Smooth muscle cell (in vitro differentiated cells): ENCODE measurements around the gene PODNL1. TPM values are rescaled to one million over a fixed set of nuclear protein-coding genes. Genes with fewer than 3 reads are reported as not detected.
"Not testable (repeated sequence)": the region's sequence is repeated elsewhere in the genome, so short reads cannot be mapped to it uniquely, and the experiment has no call there.

Experiments
- DNase-seq: peaks from one replicate; lab custom pipeline; 2025; ENCODE audit not compliant: unreplicated experiment; lab: John Stamatoyannopoulos, UW
- H2AFZ ChIP-seq: fragments of 200-600 bp; sonication (generic); 2 replicates; pipeline ENCODE4 v1.6.0; 2016; ENCODE audit warnings: antibody characterized with exemption, low read depth, mild to moderate bottlenecking
- H3F3A ChIP-seq: fragments of 200-600 bp; sonication (generic); 2 replicates; pipeline ENCODE4 v1.6.0; 2017; ENCODE audit warnings: antibody characterized with exemption, low read depth
- H3K27ac ChIP-seq: fragments of 200-600 bp; sonication (generic); 2 replicates; pipeline ENCODE4 v1.5.1; 2016; ENCODE audit warnings: low read depth, mild to moderate bottlenecking
- H3K27me3 ChIP-seq: fragments of 200-600 bp; sonication (generic); 2 replicates; pipeline ENCODE4 v1.6.1; 2016; ENCODE audit warnings: low read depth, mild to moderate bottlenecking
- H3K36me3 ChIP-seq: fragments of 200-600 bp; sonication (generic); 2 replicates; pipeline ENCODE4 v1.5.1; 2016; ENCODE audit warnings: low read depth
- H3K4me1 ChIP-seq: fragments of 200-600 bp; sonication (generic); 2 replicates; pipeline ENCODE4 v1.5.1; 2016; ENCODE audit warnings: low read depth
- H3K4me2 ChIP-seq: fragments of 200-600 bp; sonication (generic); 2 replicates; pipeline ENCODE4 v1.6.0; 2016; ENCODE audit warnings: mild to moderate bottlenecking
- H3K4me3 ChIP-seq: fragments of 200-600 bp; sonication (generic); 2 replicates; pipeline ENCODE4 v1.5.1; 2016; ENCODE audit warnings: mild to moderate bottlenecking
- H3K79me2 ChIP-seq: fragments of 200-600 bp; sonication (generic); 2 replicates; pipeline ENCODE4 v1.6.0; 2016; ENCODE audit warnings: low read depth, mild to moderate bottlenecking
- H3K9ac ChIP-seq: fragments of 200-600 bp; sonication (generic); 2 replicates; pipeline ENCODE4 v1.6.0; 2016; ENCODE audit warnings: low read depth
- H3K9me3 ChIP-seq: fragments of 200-600 bp; sonication (generic); replicated peaks from 2 replicates; pipeline ENCODE4 v1.5.1; 2016; ENCODE audit warnings: low read depth
- H4K20me1 ChIP-seq: fragments of 200-600 bp; sonication (generic); 2 replicates; pipeline ENCODE4 v1.6.0; 2016; ENCODE audit warnings: low read depth
- WGBS: methylation state at CpG from one replicate; pipeline ENCODE4 v1.1.7; 2016; ENCODE audit warnings: low lambda C conversion rate; 5-methylcytosine and 5-hydroxymethylcytosine counted together
- polyA plus RNA-seq: library from polyadenylated mRNA; unstranded; fragments of >200 nt; fragmentation: Nextera tagmentation; extraction: Ambion mirVana; gene quantifications from 2 replicates; pipeline ENCODE4 v1.2.1, GENCODE V29; 2016
- total RNA-seq: library from RNA; depleted of rRNA; stranded (reverse); fragments of >200 nt; gene quantifications from 2 replicates; pipeline ENCODE4 v1.2.3, GENCODE V29; 2014
- TF ChIP-seq, protein P1 (sequence below): fragments of 200-600 bp; sonication (generic); IDR thresholded peaks from 2 replicates; pipeline ENCODE4 v1.5.1; 2017; ENCODE audit warnings: borderline replicate concordance, mild to moderate bottlenecking, antibody characterized with exemption; ENCODE audit not compliant: insufficient read depth, poor library complexity, severe bottlenecking

PODNL1 gene
- total and polyA plus RNA-seq, 2 experiments from 2014 or later, result 8.9 to 53.9 TPM

DNA sequence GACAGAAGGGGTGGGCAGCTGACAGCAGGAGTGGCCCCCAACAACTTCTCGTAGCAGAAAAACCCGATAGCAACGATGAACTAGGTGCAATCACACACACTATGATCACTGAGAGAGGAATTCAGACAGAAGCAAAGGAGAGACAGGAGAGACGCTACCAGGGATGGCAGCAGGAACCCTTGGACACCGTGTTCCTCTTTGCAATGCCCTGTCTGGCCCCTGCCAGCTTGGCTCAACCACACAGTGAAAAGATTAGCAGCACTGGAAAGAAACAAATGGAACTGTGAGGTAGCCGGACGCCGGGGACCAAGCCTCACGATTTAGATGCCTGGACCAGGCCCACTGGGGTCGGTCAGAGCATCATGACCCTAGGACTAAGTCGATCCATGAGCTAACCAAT lies 37.7 kb upstream of the PODNL1 start:
- Histone ChIP-seq H3K4me1 (peaks cover 6% of the 10 kb centered on the region), H3K4me2 (no peak overlapping the region), H3K9me3 (no peaks in the 10 kb centered on the region), H4K20me1 (no peaks in the 10 kb centered on the region), H3K27me3 (no peaks in the 10 kb centered on the region), H3K27ac (no peak overlapping the region), H3K9ac (no peak overlapping the region), H3K79me2 (no peaks in the 10 kb centered on the region), H3F3A (no peaks in the 10 kb centered on the region), H3K36me3 (no peaks in the 10 kb centered on the region), H2AFZ (no peak overlapping the region), H3K4me3 (no peak overlapping the region)
- no peak for DNase-seq
- TF ChIP-seq, protein P1, sequence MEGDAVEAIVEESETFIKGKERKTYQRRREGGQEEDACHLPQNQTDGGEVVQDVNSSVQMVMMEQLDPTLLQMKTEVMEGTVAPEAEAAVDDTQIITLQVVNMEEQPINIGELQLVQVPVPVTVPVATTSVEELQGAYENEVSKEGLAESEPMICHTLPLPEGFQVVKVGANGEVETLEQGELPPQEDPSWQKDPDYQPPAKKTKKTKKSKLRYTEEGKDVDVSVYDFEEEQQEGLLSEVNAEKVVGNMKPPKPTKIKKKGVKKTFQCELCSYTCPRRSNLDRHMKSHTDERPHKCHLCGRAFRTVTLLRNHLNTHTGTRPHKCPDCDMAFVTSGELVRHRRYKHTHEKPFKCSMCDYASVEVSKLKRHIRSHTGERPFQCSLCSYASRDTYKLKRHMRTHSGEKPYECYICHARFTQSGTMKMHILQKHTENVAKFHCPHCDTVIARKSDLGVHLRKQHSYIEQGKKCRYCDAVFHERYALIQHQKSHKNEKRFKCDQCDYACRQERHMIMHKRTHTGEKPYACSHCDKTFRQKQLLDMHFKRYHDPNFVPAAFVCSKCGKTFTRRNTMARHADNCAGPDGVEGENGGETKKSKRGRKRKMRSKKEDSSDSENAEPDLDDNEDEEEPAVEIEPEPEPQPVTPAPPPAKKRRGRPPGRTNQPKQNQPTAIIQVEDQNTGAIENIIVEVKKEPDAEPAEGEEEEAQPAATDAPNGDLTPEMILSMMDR, result no peak
- 95% methylated on average over 11 of the region's 11 CpGs for WGBS

DNA sequence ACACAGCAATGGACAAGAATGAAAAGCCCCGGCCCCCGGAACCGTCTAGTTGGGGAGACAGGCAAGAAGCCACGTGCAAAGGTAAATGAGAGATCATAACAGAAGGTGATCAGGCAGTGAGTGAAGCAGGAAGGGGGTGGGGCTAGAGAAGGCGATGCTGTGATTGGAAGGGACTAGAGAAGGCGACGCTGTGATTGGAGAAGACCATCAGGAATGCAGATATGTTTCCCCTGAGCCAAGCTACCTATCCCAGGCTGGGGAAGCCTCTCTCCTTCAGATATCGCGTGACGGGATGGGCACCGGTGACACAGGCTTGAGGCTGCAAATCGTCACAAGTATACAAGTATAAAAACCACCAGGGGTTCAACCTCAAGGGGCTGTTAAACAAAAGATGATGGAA lies 35.9 kb upstream of the PODNL1 start:
- Histone ChIP-seq H3K36me3 (no peaks in the 10 kb centered on the region), H3K27ac (no peak overlapping the region), H3K27me3 (no peaks in the 10 kb centered on the region), H4K20me1 (no peaks in the 10 kb centered on the region), H3K9ac (no peak overlapping the region), H2AFZ (no peak overlapping the region), H3F3A (no peaks in the 10 kb centered on the region), H3K4me3 (no peak overlapping the region), H3K4me1 (peaks cover under 1% of the 10 kb centered on the region), H3K79me2 (no peaks in the 10 kb centered on the region), H3K9me3 (no peaks in the 10 kb centered on the region), H3K4me2 (no peak overlapping the region)
- WGBS, result 52% methylated on average over 12 of the region's 12 CpGs
- DNase-seq, result no peak
- TF ChIP-seq, protein P1, result no peak

DNA sequence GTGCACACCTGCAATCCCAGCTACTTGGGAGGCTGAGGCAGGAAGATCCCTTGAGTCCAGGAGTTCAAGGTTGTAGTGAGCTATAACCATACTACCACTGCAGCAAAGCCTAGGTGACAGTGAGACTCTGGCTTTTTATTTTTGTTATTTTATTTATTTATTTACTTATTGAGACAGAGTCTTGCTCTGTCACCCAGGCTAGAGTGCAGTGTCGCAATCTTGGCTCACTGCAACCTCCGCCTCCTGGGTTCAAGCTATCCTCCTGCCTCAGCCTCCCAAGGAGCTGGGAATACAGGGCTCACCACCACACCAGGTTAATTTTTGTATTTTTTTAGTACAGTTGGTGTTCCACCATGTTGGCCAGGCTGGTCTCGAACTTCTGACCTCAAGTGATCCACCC lies 35.3 kb upstream of the PODNL1 start:
- not testable (repeated sequence) for H3K9me3 ChIP-seq, H3K79me2 ChIP-seq, H4K20me1 ChIP-seq, H3K9ac ChIP-seq, H3K27ac ChIP-seq, H3K4me2 ChIP-seq, H3F3A ChIP-seq, DNase-seq, H3K36me3 ChIP-seq, H3K27me3 ChIP-seq, H3K4me1 ChIP-seq, H3K4me3 ChIP-seq, H2AFZ ChIP-seq
- 97% methylated on average over 3 of the region's 3 CpGs for WGBS

DNA sequence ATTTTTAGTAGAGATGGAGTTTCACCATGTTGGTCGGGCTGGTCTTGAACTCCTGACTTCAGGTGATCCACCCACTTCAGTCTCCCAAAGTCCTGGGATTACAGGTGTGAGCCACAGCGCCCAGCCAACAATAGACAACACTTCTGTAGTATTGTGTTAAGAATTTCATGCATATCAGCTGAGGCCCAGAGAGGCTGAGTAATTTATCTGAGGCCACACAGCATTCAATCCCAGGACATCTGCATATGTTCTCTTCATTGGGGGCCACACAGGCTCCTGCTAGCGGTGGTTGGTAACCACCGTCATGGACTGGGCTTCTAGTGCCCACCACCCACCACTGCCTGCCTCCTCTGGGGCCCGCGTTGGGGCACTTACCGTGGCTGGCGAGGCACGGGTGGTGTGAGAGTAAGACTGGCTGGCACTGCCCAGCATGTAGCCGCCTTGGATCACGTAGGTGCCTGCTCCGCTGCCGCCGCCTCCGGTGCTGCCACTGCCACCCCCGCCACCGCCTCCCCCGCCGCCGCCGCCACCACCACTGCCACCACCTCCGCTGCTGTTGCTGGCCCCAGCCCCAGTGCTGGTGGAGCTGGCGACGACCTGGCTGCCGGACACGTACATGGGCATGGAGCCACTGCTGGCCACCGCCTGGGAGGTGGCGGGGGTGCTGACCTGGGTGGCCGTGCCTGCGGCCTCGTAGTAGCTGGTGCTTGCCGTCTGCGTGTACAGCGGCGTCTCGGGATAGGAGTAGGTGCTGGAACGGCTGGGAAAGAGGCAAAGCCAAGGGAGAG lies 34.3 kb upstream of the PODNL1 start:
- H3K27ac ChIP-seq, result no peak overlapping the region
- H3K79me2 ChIP-seq, result no peaks in the 10 kb centered on the region
- H3K4me3 ChIP-seq, result no peak overlapping the region
- H3K9ac ChIP-seq, result no peak overlapping the region
- no peaks in the 10 kb centered on the region for H3F3A ChIP-seq
- 98% methylated on average over 36 of the region's 37 CpGs for WGBS
- H3K4me2 ChIP-seq, result no peak overlapping the region
- no peak for DNase-seq
- H2AFZ ChIP-seq, result no peak overlapping the region
- H3K36me3 ChIP-seq, result no peaks in the 10 kb centered on the region
- TF ChIP-seq, protein P1, result no peak
- H4K20me1 ChIP-seq, result no peaks in the 10 kb centered on the region
- no peaks in the 10 kb centered on the region for H3K9me3 ChIP-seq
- no peaks in the 10 kb centered on the region for H3K27me3 ChIP-seq
- H3K4me1 ChIP-seq, result no peaks in the 10 kb centered on the region

DNA sequence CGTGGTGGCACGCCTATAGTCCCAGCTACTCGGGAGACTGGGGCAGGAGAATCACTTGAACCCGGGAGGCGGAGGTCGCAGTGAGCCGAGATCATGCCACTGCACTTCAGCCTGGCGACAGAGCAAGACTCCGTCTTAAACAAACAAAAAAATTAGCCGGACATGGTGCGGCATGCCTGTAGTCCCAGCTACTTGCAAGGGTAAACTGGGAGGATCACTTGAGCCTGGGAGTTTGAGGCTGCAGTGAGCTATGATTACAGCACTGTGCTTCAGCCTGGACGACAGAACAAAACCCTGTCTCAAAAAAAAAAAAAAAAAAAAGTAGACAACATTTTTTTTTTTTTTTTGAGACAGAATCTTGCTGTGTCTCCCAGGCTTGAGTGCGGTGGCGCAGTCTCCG lies 33.7 kb upstream of the PODNL1 start:
- H3F3A ChIP-seq, H3K9me3 ChIP-seq, H3K4me1 ChIP-seq, H3K9ac ChIP-seq, H3K27ac ChIP-seq, H3K4me3 ChIP-seq, H3K36me3 ChIP-seq, H3K79me2 ChIP-seq, H4K20me1 ChIP-seq, H3K4me2 ChIP-seq, H3K27me3 ChIP-seq, DNase-seq, H2AFZ ChIP-seq: not testable (repeated sequence)
- 96% methylated on average over 15 of the region's 15 CpGs for WGBS
